Hematopoietic multipotent progenitor cell treated with erythropoietin and hydrocortisone succinate and interleukin-3 and kit ligand, for 4 days (in vitro differentiated cells): ENCODE data around the gene SETDB1.
"Not testable (repeated sequence)": the region's sequence is repeated elsewhere in the genome, so short reads cannot be mapped to it uniquely, and the experiment has no call there.

ENCODE experiments used
- DNase-seq: peaks from one replicate; pipeline ENCODE4 v3.0.0-alpha.2; 2015

The SETDB1 gene

GRCh38 chr1:150926097-150926741 is at the start of gene SETDB1:
TSS of gene SETDB1 (plus strand) at chr1:150926363. CDS start at chr1:150927715, 1,352 bp downstream.
- peak; percentile 99 for DNase-seq

GRCh38 chr1:150878931-150879330 is 47.2 kb upstream of the SETDB1 start:
- DNase-seq, result not testable (repeated sequence)

GRCh38 chr1:150881331-150882070 is 44.7 kb upstream of the SETDB1 start:
- DNase-seq, result peak; percentile 76

- not testable (repeated sequence) for DNase-seq
These were observed 43.0 kb upstream of the SETDB1 start for GRCh38 chr1:150883121-150883520.

GRCh38 chr1:150887018-150887417 is 39.1 kb upstream of the SETDB1 start, which contains the start of gene CTXND2:
TSS of gene CTXND2 (plus strand) at chr1:150887136. CDS start at chr1:150912315, 25,179 bp downstream.
- DNase-seq, result no peak

- DNase-seq, result no peak
These were observed 37.4 kb upstream of the SETDB1 start for GRCh38 chr1:150888727-150889126.

- peak; percentile 62 for DNase-seq
These were observed 36.1 kb upstream of the SETDB1 start for GRCh38 chr1:150890033-150890416.

GRCh38 chr1:150893336-150893913 is 32.7 kb upstream of the SETDB1 start:
- no peak for DNase-seq

- no peak for DNase-seq
These were observed 30.5 kb upstream of the SETDB1 start for GRCh38 chr1:150895618-150896017.

- not testable (repeated sequence) for DNase-seq
These were observed 26.4 kb upstream of the SETDB1 start for GRCh38 chr1:150899795-150900194.

GRCh38 chr1:150902346-150902745 is 23.8 kb upstream of the SETDB1 start:
- no peak for DNase-seq

GRCh38 chr1:150902751-150903150 is 23.4 kb upstream of the SETDB1 start:
- DNase-seq, result no peak

- DNase-seq, result peak; percentile 69
These were observed 20.9 kb upstream of the SETDB1 start for GRCh38 chr1:150905301-150905700.

GRCh38 chr1:150906329-150906728 is 19.8 kb upstream of the SETDB1 start:
- peak; percentile 18 for DNase-seq

GRCh38 chr1:150906813-150907212 is 19.4 kb upstream of the SETDB1 start:
- no peak for DNase-seq

GRCh38 chr1:150909585-150910180 is 16.5 kb upstream of the SETDB1 start:
- no peak for DNase-seq

GRCh38 chr1:150912623-150913022 is 13.5 kb upstream of the SETDB1 start:
- DNase-seq, result no peak

- no peak for DNase-seq
These were observed 8.8 kb upstream of the SETDB1 start for GRCh38 chr1:150917387-150917786.

- DNase-seq, result peak; percentile 92
These were observed 3.6 kb upstream of the SETDB1 start for GRCh38 chr1:150922519-150922975.

- DNase-seq, result peak; percentile 50
These were observed 1.1 kb upstream of the SETDB1 start for GRCh38 chr1:150925080-150925479.

GRCh38 chr1:150927624-150928023 is 1.5 kb downstream of the SETDB1 start:
- no peak for DNase-seq

- no peak for DNase-seq
These were observed 2.1 kb downstream of the SETDB1 start for GRCh38 chr1:150928286-150928685.

GRCh38 chr1:150928775-150929174 is 2.6 kb downstream of the SETDB1 start:
- not testable (repeated sequence) for DNase-seq
